Fibroblast of mammary gland (primary cell): ENCODE data around the gene CPN1.

Experiments used
- DNase-seq: peaks from one replicate; pipeline ENCODE4 v3.0.0-alpha.2; 2010; ENCODE audit warnings: low read depth
- H3K4me3 ChIP-seq: 2 replicates; pipeline ENCODE4 v1.5.1; 2011; ENCODE audit warnings: low read depth, mild to moderate bottlenecking, low read length, moderate library complexity; ENCODE audit not compliant: control insufficient read depth
- TF ChIP-seq, protein P1 (sequence below): conservative IDR thresholded peaks from 2 replicates; pipeline ENCODE4 v1.5.1; 2011; ENCODE audit warnings: low read depth, low read length, inconsistent platforms; ENCODE audit not compliant: control insufficient read depth, insufficient read depth

CPN1 gene

DNA sequence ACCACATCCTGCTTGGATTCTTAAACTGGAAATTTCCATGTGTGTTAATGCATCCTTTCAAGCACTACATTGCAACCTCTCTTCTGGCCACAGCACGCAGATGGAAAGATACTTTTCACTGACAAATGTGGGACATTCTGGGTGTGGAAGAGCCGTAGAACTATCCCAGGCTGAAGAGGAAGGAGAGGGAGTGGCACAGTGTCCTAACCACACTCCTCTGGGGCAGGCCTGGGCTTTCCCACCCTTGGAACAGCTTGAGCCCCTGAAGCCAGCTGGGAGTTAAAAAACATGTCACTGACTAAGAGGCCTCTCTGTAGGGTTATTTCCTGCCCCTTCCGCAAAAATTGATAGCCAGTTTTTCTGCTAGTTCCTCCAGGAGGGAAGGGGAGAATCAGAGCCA is 37.9 kb downstream of the CPN1 start:
- H3K4me3 ChIP-seq: no peak overlapping the region
- DNase-seq: peak; percentile 67

DNA sequence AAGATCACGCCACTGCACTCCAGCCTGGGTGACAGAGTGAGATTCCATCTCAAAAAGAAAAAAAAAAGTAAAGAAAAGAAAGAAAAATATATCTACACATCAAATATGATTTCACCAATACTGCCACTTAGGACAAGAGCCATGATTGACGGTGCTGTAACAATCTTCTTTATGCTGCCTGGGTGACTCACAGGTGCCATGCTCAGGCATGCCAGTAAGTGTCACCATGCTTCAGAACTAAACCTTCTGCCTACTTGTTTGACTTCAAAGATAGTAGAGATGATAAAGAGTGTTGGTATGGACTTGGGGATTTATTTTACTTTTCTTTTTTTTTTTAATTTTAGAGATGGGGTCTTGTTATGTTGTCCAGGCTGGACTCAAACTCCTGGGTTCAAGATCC is 38.3 kb downstream of the CPN1 start:
- DNase-seq: no peak
- TF ChIP-seq, protein P1, sequence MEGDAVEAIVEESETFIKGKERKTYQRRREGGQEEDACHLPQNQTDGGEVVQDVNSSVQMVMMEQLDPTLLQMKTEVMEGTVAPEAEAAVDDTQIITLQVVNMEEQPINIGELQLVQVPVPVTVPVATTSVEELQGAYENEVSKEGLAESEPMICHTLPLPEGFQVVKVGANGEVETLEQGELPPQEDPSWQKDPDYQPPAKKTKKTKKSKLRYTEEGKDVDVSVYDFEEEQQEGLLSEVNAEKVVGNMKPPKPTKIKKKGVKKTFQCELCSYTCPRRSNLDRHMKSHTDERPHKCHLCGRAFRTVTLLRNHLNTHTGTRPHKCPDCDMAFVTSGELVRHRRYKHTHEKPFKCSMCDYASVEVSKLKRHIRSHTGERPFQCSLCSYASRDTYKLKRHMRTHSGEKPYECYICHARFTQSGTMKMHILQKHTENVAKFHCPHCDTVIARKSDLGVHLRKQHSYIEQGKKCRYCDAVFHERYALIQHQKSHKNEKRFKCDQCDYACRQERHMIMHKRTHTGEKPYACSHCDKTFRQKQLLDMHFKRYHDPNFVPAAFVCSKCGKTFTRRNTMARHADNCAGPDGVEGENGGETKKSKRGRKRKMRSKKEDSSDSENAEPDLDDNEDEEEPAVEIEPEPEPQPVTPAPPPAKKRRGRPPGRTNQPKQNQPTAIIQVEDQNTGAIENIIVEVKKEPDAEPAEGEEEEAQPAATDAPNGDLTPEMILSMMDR: no peak
- H3K4me3 ChIP-seq: no peak overlapping the region

More for the DNA sequence above, 37.9 kb downstream of the CPN1 start:
- TF ChIP-seq, protein P1: no peak

DNA sequence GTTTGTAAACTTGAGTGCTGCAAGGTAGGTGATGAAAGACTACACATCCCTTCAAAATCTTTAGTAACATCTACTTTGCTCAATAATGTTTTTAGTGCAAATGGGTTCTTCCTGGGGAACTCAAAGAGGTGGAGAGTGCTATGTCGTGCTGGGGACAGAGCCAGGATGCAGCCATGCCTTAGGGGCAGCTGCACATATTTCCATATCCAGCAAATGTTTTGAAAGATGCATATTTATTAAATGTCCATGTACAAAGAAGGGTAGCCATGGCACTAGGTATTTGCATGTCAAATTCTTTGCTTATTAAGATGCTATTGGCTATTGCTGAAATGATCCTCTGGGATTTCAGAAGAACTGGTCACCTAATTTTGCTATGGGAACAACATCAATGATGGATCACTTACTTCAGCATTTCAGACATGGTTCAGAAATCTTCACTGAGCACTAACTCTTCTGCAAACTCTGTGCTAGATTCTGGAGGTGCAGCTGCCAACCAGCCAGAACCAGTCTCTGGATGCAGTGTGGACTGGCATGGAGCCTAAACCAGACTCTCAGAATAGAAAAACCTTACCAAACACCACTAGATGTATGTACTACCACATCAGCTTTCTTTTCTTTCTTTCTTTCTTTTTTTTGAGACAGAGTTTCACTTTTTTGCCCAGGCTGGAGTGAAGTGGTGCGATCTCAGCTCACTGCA is 40.2 kb downstream of the CPN1 start:
- no peak for DNase-seq
- H3K4me3 ChIP-seq: no peak overlapping the region
- TF ChIP-seq, protein P1: no peak

DNA sequence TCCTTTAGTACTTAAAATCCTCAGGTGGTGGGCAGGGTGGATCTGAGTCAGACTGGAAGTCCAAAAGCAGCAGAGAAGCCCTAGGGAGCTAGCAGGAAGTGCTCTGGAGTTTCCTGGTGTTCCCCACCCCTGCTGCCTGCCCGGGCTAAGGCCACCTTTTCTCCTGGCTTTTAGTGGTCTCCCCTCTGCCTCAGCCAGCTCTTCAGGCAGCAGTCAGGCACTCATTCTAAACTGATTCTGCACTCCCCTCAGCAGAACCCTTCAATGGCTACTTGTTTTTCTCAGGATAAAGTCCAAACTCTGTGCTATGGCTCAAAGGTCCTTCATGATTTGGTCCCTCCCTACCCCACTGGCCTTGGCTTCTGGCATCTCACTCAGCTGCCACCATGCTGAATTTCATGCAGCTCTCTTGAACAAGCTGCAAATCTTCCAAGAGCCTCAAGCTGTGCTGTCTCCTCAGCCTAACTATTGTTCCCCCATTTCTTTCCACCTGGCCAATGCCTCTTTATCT is 43.1 kb downstream of the CPN1 start:
- H3K4me3 ChIP-seq: no peak overlapping the region
- TF ChIP-seq, protein P1: no peak
- peak; percentile 37 for DNase-seq

DNA sequence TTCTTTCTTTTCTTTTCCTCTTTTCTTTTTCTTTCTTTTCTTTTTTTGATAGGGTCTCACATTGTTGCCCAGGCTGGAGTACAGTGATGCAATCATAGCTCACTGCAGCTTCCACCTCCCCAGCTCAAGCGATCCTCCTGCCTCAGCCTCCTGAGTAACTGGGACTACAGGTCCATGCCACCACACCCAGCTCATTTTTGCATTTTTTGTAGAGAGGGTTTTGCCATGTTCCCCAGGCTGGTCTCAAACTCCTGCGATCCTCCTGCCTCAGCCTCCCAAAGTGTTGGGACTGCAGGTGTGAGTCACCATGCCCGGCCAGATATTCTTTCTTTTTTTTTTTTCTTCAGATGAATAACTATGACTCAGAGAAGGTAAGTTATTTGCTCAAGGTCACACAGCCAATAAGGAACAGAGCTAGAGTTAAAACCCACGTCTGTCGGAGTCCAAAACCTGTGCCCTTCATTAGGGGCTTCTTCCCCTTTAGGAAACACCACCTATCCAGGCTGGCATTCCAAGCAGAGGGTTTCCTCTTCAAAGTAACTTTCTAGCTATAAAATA is 43.8 kb downstream of the CPN1 start:
- no peak overlapping the region for H3K4me3 ChIP-seq
- TF ChIP-seq, protein P1: no peak
- DNase-seq: peak; percentile 15

DNA sequence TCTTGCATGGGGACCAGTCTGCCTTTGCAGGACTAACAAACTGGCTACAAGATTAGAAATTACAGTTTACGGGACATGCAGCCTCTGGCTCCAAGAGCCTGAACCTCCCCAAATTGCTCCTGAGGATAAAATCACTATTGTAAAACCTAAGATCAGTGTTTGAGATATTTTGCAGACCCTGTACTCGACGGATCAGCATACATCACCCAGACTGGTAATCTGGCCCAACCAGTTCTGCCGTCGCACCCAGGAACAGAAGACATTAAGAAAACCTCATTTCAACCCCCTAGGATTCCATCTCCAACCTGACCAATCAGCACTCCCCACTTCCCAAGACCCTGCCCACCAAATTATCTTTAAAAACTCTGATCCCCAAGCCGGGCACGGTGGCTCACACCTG is 44.8 kb downstream of the CPN1 start:
- no peak for DNase-seq
- no peak overlapping the region for H3K4me3 ChIP-seq
- TF ChIP-seq, protein P1: no peak
